Mesenchymal stem cell (in vitro differentiated cells and primary cell): ENCODE results near the gene ULK3. TPM values are rescaled to one million over a fixed set of nuclear protein-coding genes. Genes with fewer than 3 reads are reported as not detected.

Experiments used
- DNase-seq: peaks from one replicate; pipeline ENCODE4 v3.0.0-alpha.2; 2013
- H2AFZ ChIP-seq: one replicate; pipeline ENCODE4 v1.6.1; 2013; ENCODE audit warnings: low read depth, mild to moderate bottlenecking, control low read depth, inconsistent platforms, low read length, moderate library complexity
- H2AK5ac ChIP-seq: 2 replicates; pipeline ENCODE4 v1.6.1; 2013; ENCODE audit warnings: low read length, moderate library complexity, mild to moderate bottlenecking, inconsistent platforms; ENCODE audit not compliant: severe bottlenecking
- H2BK120ac ChIP-seq: one replicate; pipeline ENCODE4 v1.6.1; 2013; ENCODE audit warnings: low read depth, mild to moderate bottlenecking, inconsistent platforms, low read length, moderate library complexity
- H2BK12ac ChIP-seq, 2 experiments: one replicate each; pipeline ENCODE4 v1.6.1; 2013; ENCODE audit warnings: inconsistent platforms in 2 of 2, low read length in 2 of 2, mild to moderate bottlenecking in 2 of 2, moderate library complexity in 2 of 2, control low read depth in 1 of 2
- H2BK15ac ChIP-seq: one replicate; pipeline ENCODE4 v1.6.1; 2013; ENCODE audit warnings: mild to moderate bottlenecking, low read depth, inconsistent platforms; ENCODE audit not compliant: poor library complexity, severe bottlenecking
- H2BK5ac ChIP-seq: 2 replicates; pipeline ENCODE4 v1.6.1; 2013; ENCODE audit warnings: low read depth, mild to moderate bottlenecking, low read length, control low read depth, inconsistent platforms; ENCODE audit not compliant: poor library complexity, severe bottlenecking
- H3K14ac ChIP-seq, 2 experiments: one replicate each; pipeline ENCODE4 v1.6.1; 2013; ENCODE audit warnings: inconsistent platforms in 2 of 2, low read length in 2 of 2, control low read depth in 1 of 2, mild to moderate bottlenecking in 1 of 2, moderate library complexity in 1 of 2
- H3K18ac ChIP-seq, 2 experiments: one replicate each; pipeline ENCODE4 v1.6.1; 2013; ENCODE audit warnings: inconsistent platforms in 2 of 2, low read length in 2 of 2, control low read depth in 1 of 2, low read depth in 1 of 2, mild to moderate bottlenecking in 1 of 2
- H3K23ac ChIP-seq, 2 experiments: one replicate each; pipeline ENCODE4 v1.6.1; 2013; ENCODE audit warnings: inconsistent platforms in 2 of 2, low read length in 2 of 2, mild to moderate bottlenecking in 2 of 2, moderate library complexity in 2 of 2, control low read depth in 1 of 2
- H3K27ac ChIP-seq: 2 replicates; pipeline ENCODE4 v1.5.1; 2013; ENCODE audit warnings: mild to moderate bottlenecking, moderate library complexity, low read length, control low read depth, inconsistent platforms; ENCODE audit not compliant: poor library complexity, severe bottlenecking
- H3K27me3 ChIP-seq, 2 experiments: 2 replicates each; pipeline versions ENCODE4 v1.6.1 to v1.7.0; 2013; ENCODE audit warnings: low read length in 2 of 2, mild to moderate bottlenecking in 2 of 2, moderate library complexity in 2 of 2, control low read depth in 1 of 2, inconsistent platforms in 1 of 2; ENCODE audit not compliant: control insufficient read depth in 1 of 2, insufficient read depth in 1 of 2
- H3K36me3 ChIP-seq, 2 experiments: 2 replicates each; pipeline versions ENCODE4 v1.6.1 to v1.7.0; 2013; ENCODE audit warnings: low read length in 2 of 2, control low read depth in 1 of 2, inconsistent platforms in 1 of 2, low read depth in 1 of 2, mild to moderate bottlenecking in 1 of 2; ENCODE audit not compliant: insufficient read depth in 2 of 2, control insufficient read depth in 1 of 2
- H3K4ac ChIP-seq, 2 experiments: one replicate each; pipeline ENCODE4 v1.6.1; 2013; ENCODE audit warnings: inconsistent platforms in 2 of 2, low read length in 2 of 2, mild to moderate bottlenecking in 2 of 2, moderate library complexity in 2 of 2, control low read depth in 1 of 2, low read depth in 1 of 2
- H3K4me1 ChIP-seq: 2 replicates; pipeline ENCODE4 v1.6.1; 2013; ENCODE audit warnings: low read depth, low read length, control low read depth; ENCODE audit not compliant: control insufficient read depth, insufficient read depth
- H3K4me2 ChIP-seq: 2 replicates; pipeline ENCODE4 v1.6.1; 2013; ENCODE audit warnings: low read length, mild to moderate bottlenecking, inconsistent platforms; ENCODE audit not compliant: poor library complexity, severe bottlenecking
- H3K4me3 ChIP-seq, 2 experiments: 2 replicates each; pipeline versions ENCODE4 v1.5.1 to v1.7.0; 2013; ENCODE audit warnings: low read length in 2 of 2, mild to moderate bottlenecking in 2 of 2, control low read depth in 1 of 2, low read depth in 1 of 2; ENCODE audit not compliant: insufficient read depth in 1 of 2
- H3K79me1 ChIP-seq: replicated peaks from 2 replicates; pipeline ENCODE4 v1.6.1; 2013; ENCODE audit warnings: mild to moderate bottlenecking, control low read depth, low read length, inconsistent platforms; ENCODE audit not compliant: poor library complexity, severe bottlenecking
- H3K9ac ChIP-seq: 2 replicates; pipeline ENCODE4 v1.7.0; 2013; ENCODE audit warnings: mild to moderate bottlenecking, low read length, moderate library complexity
- H3K9me3 ChIP-seq: 2 replicates; pipeline ENCODE4 v1.7.0; 2013; ENCODE audit warnings: mild to moderate bottlenecking, low read length; ENCODE audit not compliant: control insufficient read depth
- H4K8ac ChIP-seq: one replicate; pipeline ENCODE4 v1.6.1; 2013; ENCODE audit warnings: inconsistent platforms, mild to moderate bottlenecking, low read length, moderate library complexity
- H4K91ac ChIP-seq: one replicate; pipeline ENCODE4 v1.6.1; 2013; ENCODE audit warnings: mild to moderate bottlenecking, low read length, inconsistent platforms
- WGBS: methylation state at CpG from one replicate; pipeline ENCODE4 v1.1.7; 2013; ENCODE audit warnings: mixed read lengths; 5-methylcytosine and 5-hydroxymethylcytosine counted together
- polyA plus RNA-seq, 2 experiments: library from polyadenylated mRNA; stranded (reverse); fragments of 200-250 nt; gene quantifications; one replicate each; pipeline ENCODE4 v1.2.3, GENCODE V29; 2013

Gene ULK3
- polyA plus RNA-seq (2013, experiment 1 of 2): 15.0 TPM
- 14.2 TPM for polyA plus RNA-seq (2013, experiment 2 of 2)

GRCh38 chr15:74842581-74843444, at the start of gene ULK3:
Gene ULK3 (minus strand): TSS chr15:74843156. CDS start chr15:74843105, 51 bp downstream.
- under 1% methylated on average over 65 of the region's 84 CpGs for WGBS

GRCh38 chr15:74892313-74892712, 49.4 kb upstream of the ULK3 start:
- H2BK12ac ChIP-seq: no peak overlapping the region
- no peak overlapping the region for H3K4ac ChIP-seq
- no peak overlapping the region for H3K4me2 ChIP-seq
- no peak overlapping the region for H4K8ac ChIP-seq
- peaks cover 15% of the 10 kb centered on the region for H3K4me1 ChIP-seq
- no peak overlapping the region for H3K18ac ChIP-seq
- peaks cover 43% of the 10 kb centered on the region in 2 experiments for H3K36me3 ChIP-seq
- no peak for DNase-seq
- H2AFZ ChIP-seq: no peak overlapping the region
- H3K9me3 ChIP-seq: no peaks in the 10 kb centered on the region
- H3K27me3 ChIP-seq: no peaks in the 10 kb centered on the region
- H3K4me3 ChIP-seq: no peak overlapping the region
- H4K91ac ChIP-seq: no peak overlapping the region
- no peak overlapping the region for H3K27ac ChIP-seq
- no peak overlapping the region for H2BK15ac ChIP-seq
- peak overlapping the region in 1 of 2 experiments; percentile 9 for H3K23ac ChIP-seq
- no peak overlapping the region for H3K14ac ChIP-seq
- no peak overlapping the region for H2AK5ac ChIP-seq
- no peak overlapping the region for H2BK120ac ChIP-seq
- no peak overlapping the region for H3K9ac ChIP-seq
- peaks cover 23% of the 10 kb centered on the region for H3K79me1 ChIP-seq
- H2BK5ac ChIP-seq: no peak overlapping the region
- 100% methylated on average over 3 of the region's 3 CpGs for WGBS

More at GRCh38 chr15:74842581-74843444, at the start of gene ULK3:
- peaks cover 8% of the 10 kb centered on the region for H3K79me1 ChIP-seq
- H3K9ac ChIP-seq: peak within 1 kb of the TSS; percentile 97
- peak within 1 kb of the TSS; percentile 69 for H2BK120ac ChIP-seq
- H2BK12ac ChIP-seq: peak within 1 kb of the TSS; percentile 17 to 35
- peaks cover 17% of the 10 kb centered on the region for H3K4me1 ChIP-seq
- peaks cover 48 to 69% of the 10 kb centered on the region in 2 experiments for H3K36me3 ChIP-seq
- H3K27me3 ChIP-seq: no peaks in the 10 kb centered on the region
- DNase-seq: peak; percentile 94
- H3K23ac ChIP-seq: peak within 1 kb of the TSS in 1 of 2 experiments; percentile 3
- H4K8ac ChIP-seq: peak within 1 kb of the TSS; percentile 74
- H3K18ac ChIP-seq: peak within 1 kb of the TSS; percentile 73 to 95
- H2AK5ac ChIP-seq: peak within 1 kb of the TSS; percentile 4
- H2BK5ac ChIP-seq: no peak within 1 kb of the TSS
- H3K4me3 ChIP-seq: peak within 1 kb of the TSS; percentile 87 to 94
- peak within 1 kb of the TSS; percentile 74 for H3K4me2 ChIP-seq
- H3K14ac ChIP-seq: peak within 1 kb of the TSS in 1 of 2 experiments; percentile 99
- peak within 1 kb of the TSS; percentile 46 for H3K27ac ChIP-seq
- H2BK15ac ChIP-seq: peak within 1 kb of the TSS; percentile 74
- peak within 1 kb of the TSS; percentile 90 to 98 for H3K4ac ChIP-seq
- H4K91ac ChIP-seq: peak within 1 kb of the TSS; percentile 87
- peak within 1 kb of the TSS; percentile 95 for H2AFZ ChIP-seq
- H3K9me3 ChIP-seq: no peaks in the 10 kb centered on the region

GRCh38 chr15:74891469-74891868, 48.5 kb upstream of the ULK3 start:
- H3K4me3 ChIP-seq: no peak overlapping the region
- no peak overlapping the region for H2BK120ac ChIP-seq
- no peak overlapping the region for H4K8ac ChIP-seq
- no peak overlapping the region for H3K9ac ChIP-seq
- 98% methylated on average over 3 of the region's 3 CpGs for WGBS
- H3K4me1 ChIP-seq: peaks cover 15% of the 10 kb centered on the region
- H2BK5ac ChIP-seq: peak overlapping the region; percentile 61
- peaks cover 23% of the 10 kb centered on the region for H3K79me1 ChIP-seq
- no peaks in the 10 kb centered on the region for H3K9me3 ChIP-seq
- H3K27ac ChIP-seq: no peak overlapping the region
- H2AK5ac ChIP-seq: no peak overlapping the region
- H4K91ac ChIP-seq: no peak overlapping the region
- H3K14ac ChIP-seq: no peak overlapping the region
- no peaks in the 10 kb centered on the region for H3K27me3 ChIP-seq
- no peak overlapping the region for H3K23ac ChIP-seq
- H3K36me3 ChIP-seq: peaks cover 35% of the 10 kb centered on the region in 2 experiments
- DNase-seq: no peak
- no peak overlapping the region for H2BK15ac ChIP-seq
- no peak overlapping the region for H3K4me2 ChIP-seq
- H3K18ac ChIP-seq: no peak overlapping the region
- no peak overlapping the region for H2BK12ac ChIP-seq
- no peak overlapping the region for H3K4ac ChIP-seq
- no peak overlapping the region for H2AFZ ChIP-seq

- Histone ChIP-seq H2BK15ac (no peak overlapping the region), H2BK5ac (no peak overlapping the region), H3K4me2 (peak overlapping the region; percentile 71), H3K4ac (peak overlapping the region; percentile 13 to 83), H3K9ac (peak overlapping the region; percentile 94), H4K91ac (no peak overlapping the region), H3K23ac (peak overlapping the region in 1 of 2 experiments; percentile 46), H3K36me3 (peaks cover 27 to 28% of the 10 kb centered on the region in 2 experiments), H3K14ac (peak overlapping the region in 1 of 2 experiments; percentile 98), H2AK5ac (no peak overlapping the region), H3K27ac (no peak overlapping the region), H3K27me3 (no peaks in the 10 kb centered on the region), H3K79me1 (peaks cover 23% of the 10 kb centered on the region), H3K4me3 (peak overlapping the region; percentile 95 to 100), H2BK12ac (no peak overlapping the region), H3K9me3 (no peaks in the 10 kb centered on the region), H4K8ac (peak overlapping the region; percentile 97), H3K4me1 (peaks cover 16% of the 10 kb centered on the region), H3K18ac (peak overlapping the region; percentile 92 to 95), H2BK120ac (no peak overlapping the region), H2AFZ (peak overlapping the region; percentile 87)
- DNase-seq: no peak
- 11% methylated on average over 1 of the region's 1 CpG for WGBS
Measured at GRCh38 chr15:74890665-74890960, 47.7 kb upstream of the ULK3 start.
